Spinal cord (tissue), 10 donors: ENCODE results near the gene SMOC2. TPM values are rescaled to one million over a fixed set of nuclear protein-coding genes. Genes with fewer than 3 reads are reported as not detected.

Experiments
- DNase-seq, 6 donors: peaks; one replicate each; pipeline versions ENCODE4 v3.0.0 to v3.0.0-alpha.2; 2013 to 2015; ENCODE audit warnings: low spot score in 6 of 6, low read depth in 4 of 6
- H3K27ac ChIP-seq: one replicate; pipeline ENCODE4 v1.5.1; 2013; ENCODE audit warnings: low read depth, low read length, control low read depth
- H3K27me3 ChIP-seq: one replicate; pipeline ENCODE4 v1.6.1; 2013; ENCODE audit warnings: low read length; ENCODE audit not compliant: control insufficient read depth, insufficient read depth
- H3K36me3 ChIP-seq: one replicate; pipeline ENCODE4 v1.6.1; 2013; ENCODE audit warnings: low read length; ENCODE audit not compliant: control insufficient read depth, insufficient read depth
- H3K4me1 ChIP-seq: one replicate; pipeline ENCODE4 v1.6.1; 2013; ENCODE audit warnings: low read length; ENCODE audit not compliant: control insufficient read depth, insufficient read depth
- H3K4me3 ChIP-seq: one replicate; pipeline ENCODE4 v1.5.1; 2013; ENCODE audit warnings: low read depth, low read length, control low read depth
- H3K9me3 ChIP-seq: one replicate; pipeline ENCODE4 v1.6.1; 2013; ENCODE audit warnings: low read length; ENCODE audit not compliant: control insufficient read depth, insufficient read depth
- WGBS: methylation state at CpG from one replicate; pipeline ENCODE4 v1.1.5; 2013; ENCODE audit warnings: missing lambda C conversion rate; ENCODE audit not compliant: insufficient coverage; 5-methylcytosine and 5-hydroxymethylcytosine counted together
- polyA plus RNA-seq, 2 donors: library from polyadenylated mRNA; unstranded; fragments of 120-200 nt; gene quantifications; one replicate each; pipeline ENCODE4 v1.2.1, GENCODE V29; 2013; ENCODE audit not compliant: insufficient read length in 2 of 2
- total RNA-seq, 2 donors: library from RNA; depleted of rRNA in 1 of 2; stranded (reverse); fragments of 120-200 nt in 1 of 2; fragments of >200 nt in 1 of 2; gene quantifications; one replicate each; pipeline versions ENCODE4 v1.2.3 to v1.2.4, GENCODE V29; 2013 to 2014
- donor health status: healthy.

Gene SMOC2
- total and polyA plus RNA-seq, 4 donors, result 8.3 to 96.0 (median 45.6) TPM

DNA sequence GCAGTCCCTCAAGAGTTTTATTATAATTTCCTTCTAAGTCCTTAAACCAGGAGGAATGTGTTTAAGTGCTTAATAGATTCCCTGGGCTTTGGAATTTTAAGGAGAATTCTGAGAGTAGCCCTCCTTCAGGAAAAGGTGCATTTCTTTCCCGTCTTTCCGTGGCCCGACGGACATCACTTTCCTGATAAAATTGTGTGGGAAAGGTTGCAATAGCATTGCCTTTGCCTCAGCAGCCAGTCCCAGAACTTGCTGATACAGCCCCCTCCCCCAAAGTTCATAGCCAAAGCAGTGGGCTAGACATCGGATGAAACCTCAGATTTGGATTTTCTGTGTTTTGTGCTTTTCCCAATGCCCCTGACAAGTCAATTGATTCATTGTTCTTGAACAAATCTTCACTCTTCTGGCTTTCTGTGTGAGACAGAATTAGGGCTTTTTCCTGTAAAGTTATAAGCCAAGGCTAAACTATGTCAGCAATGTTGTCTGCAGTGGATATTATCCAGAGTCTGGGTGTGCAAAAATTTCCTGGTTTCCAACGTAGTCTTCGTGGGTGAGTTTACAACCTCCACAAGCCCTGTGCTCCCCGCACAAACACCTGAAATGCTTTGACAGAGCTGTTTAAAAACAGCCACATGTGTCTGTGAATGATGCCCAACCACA, 1.1 kb upstream of the SMOC2 start:
- Histone ChIP-seq H3K9me3 (no peaks in the 10 kb centered on the region), H3K4me1 (peaks cover 17% of the 10 kb centered on the region), H3K36me3 (no peaks in the 10 kb centered on the region), H3K4me3 (no peak overlapping the region), H3K27ac (peak overlapping the region; percentile 10), H3K27me3 (peaks cover 42% of the 10 kb centered on the region)
- no peak for DNase-seq
- WGBS, result 42% methylated on average over 5 of the region's 8 CpGs

- H3K27me3 ChIP-seq, result peaks cover 42% of the 10 kb centered on the region
- peak in 2 of 6 donors; percentile 31 to 38 for DNase-seq
- H3K4me1 ChIP-seq, result peaks cover 17% of the 10 kb centered on the region
- H3K9me3 ChIP-seq, result no peaks in the 10 kb centered on the region
- under 1% methylated on average over 87 of the region's 87 CpGs for WGBS
- peak overlapping the region; percentile 22 for H3K4me3 ChIP-seq
- no peak overlapping the region for H3K27ac ChIP-seq
- H3K36me3 ChIP-seq, result no peaks in the 10 kb centered on the region
Observed at GRCh38 chr6:168441434-168442391, 729 bp downstream of the SMOC2 start.

DNA sequence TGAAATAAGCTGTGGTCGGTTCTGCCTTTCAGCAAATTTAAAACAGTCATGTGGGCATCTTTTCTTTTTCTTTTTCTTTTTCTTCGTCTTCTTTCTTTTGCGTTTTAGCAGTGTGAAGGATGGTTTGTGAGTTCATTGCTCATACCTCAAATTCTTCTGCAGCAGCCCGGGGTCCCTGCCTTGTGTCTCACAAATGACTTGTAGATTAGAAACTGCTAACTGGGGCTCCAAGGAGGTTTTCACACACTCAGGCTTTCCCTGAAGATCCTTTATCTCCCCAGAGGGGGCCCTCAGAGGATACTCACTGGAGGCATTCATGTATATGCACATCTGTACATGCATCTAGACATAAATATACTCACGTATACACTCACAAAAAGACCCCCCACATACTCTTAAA, 1.7 kb downstream of the SMOC2 start:
- 67% methylated on average over 1 of the region's 5 CpGs for WGBS
- H3K27me3 ChIP-seq, result peaks cover 42% of the 10 kb centered on the region
- DNase-seq, result peak in 1 of 6 donors; percentile 23
- no peaks in the 10 kb centered on the region for H3K36me3 ChIP-seq
- H3K27ac ChIP-seq, result no peak overlapping the region
- peaks cover 17% of the 10 kb centered on the region for H3K4me1 ChIP-seq
- H3K9me3 ChIP-seq, result no peaks in the 10 kb centered on the region
- no peak overlapping the region for H3K4me3 ChIP-seq

GRCh38 chr6:168447282-168447681, 6.3 kb downstream of the SMOC2 start:
- Histone ChIP-seq H3K27ac (no peak overlapping the region), H3K9me3 (no peaks in the 10 kb centered on the region), H3K36me3 (no peaks in the 10 kb centered on the region), H3K4me1 (peaks cover 6% of the 10 kb centered on the region), H3K27me3 (peaks cover 18% of the 10 kb centered on the region), H3K4me3 (no peak overlapping the region)
- DNase-seq, result no peak
- 96% methylated on average over 3 of the region's 4 CpGs for WGBS

GRCh38 chr6:168447700-168448099, 6.7 kb downstream of the SMOC2 start:
- no peak for DNase-seq
- Histone ChIP-seq H3K27me3 (peaks cover 14% of the 10 kb centered on the region), H3K36me3 (no peaks in the 10 kb centered on the region), H3K4me1 (peaks cover 7% of the 10 kb centered on the region), H3K4me3 (no peak overlapping the region), H3K27ac (no peak overlapping the region), H3K9me3 (no peaks in the 10 kb centered on the region)
- no CpG with 5 or more reads among the region's 3 CpGs for WGBS

- DNase-seq, result no peak
- no peaks in the 10 kb centered on the region for H3K36me3 ChIP-seq
- peaks cover 13% of the 10 kb centered on the region for H3K4me1 ChIP-seq
- H3K4me3 ChIP-seq, result no peak overlapping the region
- no peaks in the 10 kb centered on the region for H3K9me3 ChIP-seq
- H3K27ac ChIP-seq, result no peak overlapping the region
- peaks cover 11% of the 10 kb centered on the region for H3K27me3 ChIP-seq
- 93% methylated on average over 5 of the region's 11 CpGs for WGBS
Observed at GRCh38 chr6:168448243-168448855, 7.4 kb downstream of the SMOC2 start.

DNA sequence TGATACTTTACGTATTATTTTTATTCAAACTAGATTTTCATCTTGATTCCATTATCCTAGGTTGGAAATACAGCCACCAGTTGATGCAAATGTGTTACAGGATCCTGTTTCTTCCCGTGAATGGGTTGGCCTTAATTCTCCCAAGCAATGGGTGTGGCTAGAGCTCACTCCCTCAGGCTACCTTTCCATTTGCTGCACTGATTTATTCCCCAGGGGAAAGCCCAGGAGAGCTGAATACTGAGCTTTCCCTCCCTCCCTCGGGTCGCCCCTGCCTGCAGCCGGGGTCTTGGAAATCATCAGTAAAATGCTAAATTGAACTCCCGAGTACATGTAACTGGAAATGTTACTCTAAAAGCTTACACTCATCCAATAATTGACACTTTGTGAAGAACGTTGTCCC, 9.9 kb downstream of the SMOC2 start:
- peaks cover 5% of the 10 kb centered on the region for H3K27me3 ChIP-seq

GRCh38 chr6:168451805-168452517, 11.0 kb downstream of the SMOC2 start:
- H3K4me3 ChIP-seq, result no peak overlapping the region
- no peaks in the 10 kb centered on the region for H3K36me3 ChIP-seq
- H3K4me1 ChIP-seq, result peaks cover 13% of the 10 kb centered on the region
- DNase-seq, result peak in 1 of 6 donors; percentile 26
- H3K27ac ChIP-seq, result no peak overlapping the region
- peaks cover 5% of the 10 kb centered on the region for H3K27me3 ChIP-seq
- no CpG with 5 or more reads among the region's 5 CpGs for WGBS
- no peaks in the 10 kb centered on the region for H3K9me3 ChIP-seq

More for the DNA sequence above, 9.9 kb downstream of the SMOC2 start:
- no peak overlapping the region for H3K4me3 ChIP-seq
- no peak for DNase-seq
- no peaks in the 10 kb centered on the region for H3K9me3 ChIP-seq
- H3K4me1 ChIP-seq, result peaks cover 13% of the 10 kb centered on the region
- H3K36me3 ChIP-seq, result no peaks in the 10 kb centered on the region
- no peak overlapping the region for H3K27ac ChIP-seq
- 74% methylated on average over 4 of the region's 7 CpGs for WGBS
